ENCODE data around the gene DAB2IP. TPM values are rescaled to one million over a fixed set of nuclear protein-coding genes. Genes with fewer than 3 reads are reported as not detected.

DAB2IP gene
- total and polyA plus RNA-seq, 9 donors = 26.3 to 49.0 (median 39.3) TPM

GRCh38 chr9:121718084-121718483, 66.7 kb downstream of the DAB2IP start:
- no peaks in the 10 kb centered on the region for H3K9me3 ChIP-seq (replicated peaks; ENCODE audit: control insufficient read depth, low read depth, low read length)
- H3K27me3 ChIP-seq (ENCODE audit: control insufficient read depth, insufficient read depth, low read length) = no peaks in the 10 kb centered on the region
- peak; percentile 61 for DNase-seq
- H3K27ac ChIP-seq (ENCODE audit: low read length) = peak overlapping the region; percentile 65
- 47% methylated on average over 16 of the region's 16 CpGs for WGBS (ENCODE audit: insufficient coverage)
- H3K4me3 ChIP-seq (ENCODE audit: low read length) = no peak overlapping the region
- peaks cover 79% of the 10 kb centered on the region for H3K4me1 ChIP-seq (ENCODE audit: control insufficient read depth, insufficient read depth, low read length)
- peaks cover 14% of the 10 kb centered on the region for H3K36me3 ChIP-seq (ENCODE audit: control insufficient read depth, insufficient read depth, low read length)

- Histone ChIP-seq H3K4me3 (ENCODE audit: low read length) (no peak overlapping the region), H3K36me3 (ENCODE audit: control insufficient read depth, insufficient read depth, low read length) (peaks cover 14% of the 10 kb centered on the region), H3K27me3 (ENCODE audit: control insufficient read depth, insufficient read depth, low read length) (no peaks in the 10 kb centered on the region), H3K4me1 (ENCODE audit: control insufficient read depth, insufficient read depth, low read length) (peaks cover 80% of the 10 kb centered on the region), H3K27ac (ENCODE audit: low read length) (no peak overlapping the region), H3K9me3 (replicated peaks; ENCODE audit: control insufficient read depth, low read depth, low read length) (no peaks in the 10 kb centered on the region)
- WGBS (ENCODE audit: insufficient coverage) = 50% methylated on average over 6 of the region's 6 CpGs
- DNase-seq = no peak
These were observed 67.1 kb downstream of the DAB2IP start for GRCh38 chr9:121718501-121718900.

GRCh38 chr9:121720311-121721057, 69.0 kb downstream of the DAB2IP start:
- Histone ChIP-seq H3K4me1 (ENCODE audit: control insufficient read depth, insufficient read depth, low read length) (peaks cover 93% of the 10 kb centered on the region), H3K27me3 (ENCODE audit: control insufficient read depth, insufficient read depth, low read length) (no peaks in the 10 kb centered on the region), H3K4me3 (ENCODE audit: low read length) (no peak overlapping the region), H3K9me3 (replicated peaks; ENCODE audit: control insufficient read depth, low read depth, low read length) (no peaks in the 10 kb centered on the region), H3K36me3 (ENCODE audit: control insufficient read depth, insufficient read depth, low read length) (peaks cover 6% of the 10 kb centered on the region), H3K27ac (ENCODE audit: low read length) (peak overlapping the region; percentile 74)
- 67% methylated on average over 5 of the region's 7 CpGs for WGBS (ENCODE audit: insufficient coverage)
- no peak for DNase-seq

- no CpG with 5 or more reads among the region's 1 CpG for WGBS (ENCODE audit: insufficient coverage)
- Histone ChIP-seq H3K9me3 (replicated peaks; ENCODE audit: control insufficient read depth, low read depth, low read length) (no peaks in the 10 kb centered on the region), H3K36me3 (ENCODE audit: control insufficient read depth, insufficient read depth, low read length) (peaks cover 3% of the 10 kb centered on the region), H3K27ac (ENCODE audit: low read length) (peak overlapping the region; percentile 74), H3K4me1 (ENCODE audit: control insufficient read depth, insufficient read depth, low read length) (peaks cover 96% of the 10 kb centered on the region), H3K27me3 (ENCODE audit: control insufficient read depth, insufficient read depth, low read length) (no peaks in the 10 kb centered on the region), H3K4me3 (ENCODE audit: low read length) (no peak overlapping the region)
- DNase-seq = no peak
These were observed 69.6 kb downstream of the DAB2IP start for GRCh38 chr9:121721058-121721350.

- WGBS (ENCODE audit: insufficient coverage) = 51% methylated on average over 4 of the region's 7 CpGs
These were observed 70.3 kb downstream of the DAB2IP start for GRCh38 chr9:121721770-121722169.

GRCh38 chr9:121725008-121725775, 73.8 kb downstream of the DAB2IP start:
- peak; percentile 98 for DNase-seq
- Histone ChIP-seq H3K36me3 (ENCODE audit: control insufficient read depth, insufficient read depth, low read length) (peaks cover 2% of the 10 kb centered on the region), H3K27me3 (ENCODE audit: control insufficient read depth, insufficient read depth, low read length) (no peaks in the 10 kb centered on the region), H3K9me3 (replicated peaks; ENCODE audit: control insufficient read depth, low read depth, low read length) (no peaks in the 10 kb centered on the region), H3K27ac (ENCODE audit: low read length) (peak overlapping the region; percentile 94), H3K4me1 (ENCODE audit: control insufficient read depth, insufficient read depth, low read length) (peaks cover 83% of the 10 kb centered on the region), H3K4me3 (ENCODE audit: low read length) (no peak overlapping the region)
- 41% methylated on average over 17 of the region's 21 CpGs for WGBS (ENCODE audit: insufficient coverage)

More at GRCh38 chr9:121721770-121722169, 70.3 kb downstream of the DAB2IP start:
- Histone ChIP-seq H3K4me3 (ENCODE audit: low read length) (no peak overlapping the region), H3K27ac (ENCODE audit: low read length) (peak overlapping the region; percentile 74), H3K27me3 (ENCODE audit: control insufficient read depth, insufficient read depth, low read length) (no peaks in the 10 kb centered on the region), H3K9me3 (replicated peaks; ENCODE audit: control insufficient read depth, low read depth, low read length) (no peaks in the 10 kb centered on the region), H3K4me1 (ENCODE audit: control insufficient read depth, insufficient read depth, low read length) (peaks cover 98% of the 10 kb centered on the region), H3K36me3 (ENCODE audit: control insufficient read depth, insufficient read depth, low read length) (no peaks in the 10 kb centered on the region)
- peak; percentile 72 for DNase-seq

- Histone ChIP-seq H3K36me3 (ENCODE audit: control insufficient read depth, insufficient read depth, low read length) (peaks cover 2% of the 10 kb centered on the region), H3K4me1 (ENCODE audit: control insufficient read depth, insufficient read depth, low read length) (peaks cover 74% of the 10 kb centered on the region), H3K9me3 (replicated peaks; ENCODE audit: control insufficient read depth, low read depth, low read length) (no peaks in the 10 kb centered on the region), H3K27me3 (ENCODE audit: control insufficient read depth, insufficient read depth, low read length) (no peaks in the 10 kb centered on the region), H3K4me3 (ENCODE audit: low read length) (no peak overlapping the region), H3K27ac (ENCODE audit: low read length) (peak overlapping the region; percentile 49)
- DNase-seq = peak; percentile 74
- WGBS (ENCODE audit: insufficient coverage) = 93% methylated on average over 2 of the region's 4 CpGs
These were observed 76.0 kb downstream of the DAB2IP start for GRCh38 chr9:121727295-121728020.

- Histone ChIP-seq H3K4me3 (ENCODE audit: low read length) (no peak overlapping the region), H3K36me3 (ENCODE audit: control insufficient read depth, insufficient read depth, low read length) (peaks cover 2% of the 10 kb centered on the region), H3K4me1 (ENCODE audit: control insufficient read depth, insufficient read depth, low read length) (peaks cover 65% of the 10 kb centered on the region), H3K9me3 (replicated peaks; ENCODE audit: control insufficient read depth, low read depth, low read length) (no peaks in the 10 kb centered on the region), H3K27me3 (ENCODE audit: control insufficient read depth, insufficient read depth, low read length) (no peaks in the 10 kb centered on the region), H3K27ac (ENCODE audit: low read length) (no peak overlapping the region)
- no peak for DNase-seq
- no CpG with 5 or more reads among the region's 1 CpG for whole genome bisulfite sequencing (ENCODE audit: insufficient coverage)
These were observed 77.5 kb downstream of the DAB2IP start for GRCh38 chr9:121728916-121729315.

GRCh38 chr9:121729769-121730562, 78.5 kb downstream of the DAB2IP start:
- no peaks in the 10 kb centered on the region for H3K9me3 ChIP-seq (replicated peaks; ENCODE audit: control insufficient read depth, low read depth, low read length)
- no peak overlapping the region for H3K27ac ChIP-seq (ENCODE audit: low read length)
- H3K27me3 ChIP-seq (ENCODE audit: control insufficient read depth, insufficient read depth, low read length) = peaks cover under 1% of the 10 kb centered on the region
- DNase-seq = no peak
- H3K4me1 ChIP-seq (ENCODE audit: control insufficient read depth, insufficient read depth, low read length) = peaks cover 60% of the 10 kb centered on the region
- WGBS (ENCODE audit: insufficient coverage) = 86% methylated on average over 4 of the region's 10 CpGs
- peaks cover 2% of the 10 kb centered on the region for H3K36me3 ChIP-seq (ENCODE audit: control insufficient read depth, insufficient read depth, low read length)
- no peak overlapping the region for H3K4me3 ChIP-seq (ENCODE audit: low read length)

Measured in muscle of leg (tissue), 11 donors.